ENCODE data around the gene GOLGA3. TPM values are rescaled to one million over a fixed set of nuclear protein-coding genes. Genes with fewer than 3 reads are reported as not detected.
"Not testable (repeated sequence)": the region's sequence is repeated elsewhere in the genome, so short reads cannot be mapped to it uniquely, and the experiment has no call there.

The GOLGA3 gene
- total RNA-seq, 1 donor from 2014 or later: 62.0 TPM

GRCh38 chr12:132839558-132840235 lies 11.0 kb upstream of the GOLGA3 start:
- Mint-ChIP-seq H3K36me3 (peaks cover 9% of the 10 kb centered on the region), H3K4me1 (ENCODE audit: unreplicated experiment) (peaks cover 4% of the 10 kb centered on the region), H3K27me3 (no peaks in the 10 kb centered on the region), H3K4me3 (no peak overlapping the region), H3K9me3 (no peaks in the 10 kb centered on the region), H3K27ac (no peak overlapping the region)
- TF ChIP-seq CTCF (conservative IDR thresholded peaks at IDR 0.05): no peak
- DNase-seq (ENCODE audit: extremely low spot score, unreplicated experiment): no peak

DNA sequence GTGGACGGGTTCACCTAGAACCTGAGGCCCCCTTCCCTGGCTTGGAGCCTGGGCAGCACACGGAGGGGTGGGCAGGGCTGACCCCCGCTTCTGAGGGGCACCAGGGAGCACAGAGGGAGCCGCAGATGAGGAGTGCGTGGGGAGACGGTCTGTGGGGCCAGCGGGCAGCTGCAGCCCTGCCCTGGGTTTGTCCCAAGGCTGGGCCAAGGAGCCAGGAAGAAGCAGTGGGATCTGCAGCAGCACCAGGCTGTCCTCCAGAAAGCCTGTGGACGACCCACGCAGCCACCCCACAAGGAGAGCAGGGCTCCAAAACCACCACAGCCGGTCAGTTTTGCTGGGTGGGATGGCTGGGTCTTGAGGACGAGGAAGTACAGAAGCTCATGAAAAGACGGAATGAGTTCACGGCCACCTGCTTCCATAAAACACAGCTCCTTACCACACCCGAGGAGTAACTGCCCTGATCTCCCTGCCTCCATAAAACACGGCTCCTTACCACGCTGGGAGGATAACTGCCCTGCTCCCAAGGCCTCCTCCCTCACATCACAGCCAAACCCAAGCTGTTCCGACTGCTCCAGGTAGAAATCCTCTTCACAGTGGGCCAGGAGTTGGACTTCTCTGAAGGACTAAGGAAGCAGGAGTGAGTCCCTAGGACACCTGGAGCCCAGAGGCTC lies 9.9 kb upstream of the GOLGA3 start:
- Mint-ChIP-seq H3K27ac (no peak overlapping the region), H3K9me3 (no peaks in the 10 kb centered on the region), H3K36me3 (peaks cover 9% of the 10 kb centered on the region), H3K27me3 (no peaks in the 10 kb centered on the region), H3K4me3 (no peak overlapping the region), H3K4me1 (ENCODE audit: unreplicated experiment) (peaks cover 4% of the 10 kb centered on the region)
- no peak for TF ChIP-seq CTCF (conservative IDR thresholded peaks at IDR 0.05)
- no peak for DNase-seq (ENCODE audit: extremely low spot score, unreplicated experiment)

GRCh38 chr12:132837693-132838409 lies 9.2 kb upstream of the GOLGA3 start:
- DNase-seq (ENCODE audit: extremely low spot score, unreplicated experiment): no peak
- H3K9me3 Mint-ChIP-seq: no peaks in the 10 kb centered on the region
- peaks cover 9% of the 10 kb centered on the region for H3K36me3 Mint-ChIP-seq
- H3K27me3 Mint-ChIP-seq: no peaks in the 10 kb centered on the region
- TF ChIP-seq CTCF (conservative IDR thresholded peaks at IDR 0.05): no peak
- peaks cover 4% of the 10 kb centered on the region for H3K4me1 Mint-ChIP-seq (ENCODE audit: unreplicated experiment)
- no peak overlapping the region for H3K27ac Mint-ChIP-seq
- H3K4me3 Mint-ChIP-seq: no peak overlapping the region

DNA sequence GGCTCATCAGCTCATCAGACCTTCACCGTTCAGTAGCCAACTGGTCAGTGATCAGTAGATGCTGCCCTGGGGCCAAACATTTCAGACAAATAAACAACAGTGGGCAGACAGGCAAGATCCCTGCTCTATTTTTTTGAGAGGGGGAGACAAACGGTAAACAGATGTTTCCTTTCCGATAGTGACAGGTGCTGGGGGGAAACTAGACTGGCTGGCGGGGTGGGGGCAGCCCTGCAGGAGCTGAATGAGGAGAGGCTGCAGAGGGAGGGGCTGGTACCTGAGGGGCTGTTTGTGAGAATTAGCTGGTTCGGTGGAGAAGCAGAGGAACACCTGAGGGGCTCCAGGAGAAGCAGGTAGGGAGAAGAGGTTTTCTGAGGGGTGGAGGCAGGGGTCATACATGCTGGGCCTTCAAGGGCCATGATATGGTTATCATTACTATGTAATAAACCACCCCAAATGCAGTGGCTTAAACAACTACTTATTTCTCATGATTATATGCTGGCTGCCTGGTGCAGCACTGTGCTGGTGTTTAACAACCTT lies 8.2 kb upstream of the GOLGA3 start:
- no peak for DNase-seq (ENCODE audit: extremely low spot score, unreplicated experiment)
- Mint-ChIP-seq H3K9me3 (no peaks in the 10 kb centered on the region), H3K27me3 (no peaks in the 10 kb centered on the region), H3K4me3 (no peak overlapping the region), H3K36me3 (peaks cover 4% of the 10 kb centered on the region), H3K27ac (no peak overlapping the region), H3K4me1 (ENCODE audit: unreplicated experiment) (peaks cover 4% of the 10 kb centered on the region)
- TF ChIP-seq CTCF (conservative IDR thresholded peaks at IDR 0.05): no peak

DNA sequence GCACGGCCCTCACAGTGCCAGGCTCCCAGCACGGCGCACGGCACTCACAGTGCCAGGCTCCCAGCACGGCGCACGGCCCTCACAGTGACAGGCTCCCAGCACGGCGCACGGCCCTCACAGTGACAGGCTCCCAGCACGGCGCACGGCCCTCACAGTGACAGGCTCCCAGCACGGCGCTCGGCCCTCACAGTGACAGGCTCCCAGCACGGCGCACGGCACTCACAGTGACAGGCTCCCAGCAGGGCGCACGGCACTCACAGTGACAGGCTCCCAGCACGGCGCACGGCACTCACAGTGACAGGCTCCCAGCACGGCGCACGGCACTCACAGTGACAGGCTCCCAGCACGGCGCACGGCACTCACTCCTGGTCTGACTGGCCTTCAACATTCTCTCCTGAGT lies 7.6 kb upstream of the GOLGA3 start:
- not testable (repeated sequence) for H3K9me3 Mint-ChIP-seq; H3K36me3 Mint-ChIP-seq; DNase-seq (ENCODE audit: extremely low spot score, unreplicated experiment); H3K4me3 Mint-ChIP-seq; H3K27me3 Mint-ChIP-seq; H3K4me1 Mint-ChIP-seq (ENCODE audit: unreplicated experiment); H3K27ac Mint-ChIP-seq
